K562 (cell line): ENCODE measurements around the gene CTDSP2.
A peak's percentile ranks its signal among the peaks of the same experiment; 100 is the strongest.

Experiments
- THRB ChIP-seq: fragments of 450-650 bp; formaldehyde crosslinking; conservative IDR thresholded peaks from 2 replicates; pipeline ENCODE4 v1.4.0; 2022; ENCODE audit warnings: mild to moderate bottlenecking, missing genetic modification characterization
- YY1 ChIP-seq, 3 experiments: IDR thresholded peaks; 2 replicates each; pipeline ENCODE4 v1.6.1; 2011; ENCODE audit warnings: low read length in 2 of 3, mild to moderate bottlenecking in 2 of 3, moderate library complexity in 2 of 3, borderline replicate concordance in 1 of 3, control low read depth in 1 of 3, low read depth in 1 of 3; ENCODE audit not compliant: insufficient read depth in 3 of 3, insufficient replicate concordance in 2 of 3, control insufficient read depth in 1 of 3, insufficient read length in 1 of 3; ENCODE audit errors: extremely low read depth in 1 of 3
- TF ChIP-seq, protein P1 (sequence below), 3 experiments: IDR thresholded peaks in 2 of 3; conservative IDR thresholded peaks in 1 of 3; 2 replicates each; pipeline ENCODE4 v1.5.1; 2011 to 2012; ENCODE audit warnings: low read length in 3 of 3, mild to moderate bottlenecking in 3 of 3, control low read depth in 2 of 3, improper control_type of control experiment in 1 of 3, inconsistent platforms in 1 of 3, low read depth in 1 of 3, mixed read lengths in 1 of 3, moderate library complexity in 1 of 3; ENCODE audit not compliant: insufficient read depth in 2 of 3

- TF ChIP-seq YY1 (IDR thresholded peaks at IDR 0.05; ENCODE audit: borderline replicate concordance in 1 of 3, control insufficient read depth in 1 of 3, extremely low read depth in 1 of 3, insufficient read depth in 3 of 3, insufficient read length in 1 of 3, insufficient replicate concordance in 2 of 3, low read depth in 1 of 3, low read length in 2 of 3) (peak in 1 of 3 experiments; percentile 66), THRB (CRISPR knock-in tag) (no peak)
- TF ChIP-seq, protein P1, sequence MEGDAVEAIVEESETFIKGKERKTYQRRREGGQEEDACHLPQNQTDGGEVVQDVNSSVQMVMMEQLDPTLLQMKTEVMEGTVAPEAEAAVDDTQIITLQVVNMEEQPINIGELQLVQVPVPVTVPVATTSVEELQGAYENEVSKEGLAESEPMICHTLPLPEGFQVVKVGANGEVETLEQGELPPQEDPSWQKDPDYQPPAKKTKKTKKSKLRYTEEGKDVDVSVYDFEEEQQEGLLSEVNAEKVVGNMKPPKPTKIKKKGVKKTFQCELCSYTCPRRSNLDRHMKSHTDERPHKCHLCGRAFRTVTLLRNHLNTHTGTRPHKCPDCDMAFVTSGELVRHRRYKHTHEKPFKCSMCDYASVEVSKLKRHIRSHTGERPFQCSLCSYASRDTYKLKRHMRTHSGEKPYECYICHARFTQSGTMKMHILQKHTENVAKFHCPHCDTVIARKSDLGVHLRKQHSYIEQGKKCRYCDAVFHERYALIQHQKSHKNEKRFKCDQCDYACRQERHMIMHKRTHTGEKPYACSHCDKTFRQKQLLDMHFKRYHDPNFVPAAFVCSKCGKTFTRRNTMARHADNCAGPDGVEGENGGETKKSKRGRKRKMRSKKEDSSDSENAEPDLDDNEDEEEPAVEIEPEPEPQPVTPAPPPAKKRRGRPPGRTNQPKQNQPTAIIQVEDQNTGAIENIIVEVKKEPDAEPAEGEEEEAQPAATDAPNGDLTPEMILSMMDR (IDR thresholded peaks at IDR 0.05 in 2 of 3, conservative IDR thresholded peaks at IDR 0.05 in 1 of 3; ENCODE audit: insufficient read depth in 2 of 3, low read depth in 1 of 3, low read length in 3 of 3): 0 out of 6 replicates have a peak, but pooled peaks of 1 of the 3 experiments have one; percentile 1
Measured at GRCh38 chr12:57846577-57847319, at the start of gene CTDSP2.
